Esophagus muscularis mucosa (tissue), 3 donors: Measurements from ENCODE around the gene MAP3K4.

ENCODE experiments used
- CTCF ChIP-seq, 3 experiments: fragments of 200-600 bp in 2 of 3; fragments of 450-650 bp in 1 of 3; sonication (generic) in 2 of 3; IDR thresholded peaks; one replicate each; pipeline ENCODE4 v1.5.1; 2017 to 2019; ENCODE audit warnings: antibody characterized with exemption in 3 of 3, mild to moderate bottlenecking in 2 of 3, moderate library complexity in 1 of 3
- POLR2A ChIP-seq: fragments of 450-650 bp; IDR thresholded peaks from one replicate; pipeline ENCODE4 v1.6.1; 2017; ENCODE audit warnings: antibody characterized with exemption, moderate library complexity, mild to moderate bottlenecking, low read depth

GRCh38 chr6:161161889-161162624 is 170.5 kb downstream of the MAP3K4 start:
- TF ChIP-seq CTCF (IDR thresholded peaks at IDR 0.05): no peak
- no peak for TF ChIP-seq POLR2A
